HG03196 (cell line): ENCODE measurements around the gene SMIM38.

ENCODE experiments used
- ATAC-seq: cut with Tn5 transposase; IDR thresholded peaks from one replicate; pipeline ENCODE4 v1.9.1; 2021; ENCODE audit not compliant: unreplicated experiment

Gene SMIM38

DNA sequence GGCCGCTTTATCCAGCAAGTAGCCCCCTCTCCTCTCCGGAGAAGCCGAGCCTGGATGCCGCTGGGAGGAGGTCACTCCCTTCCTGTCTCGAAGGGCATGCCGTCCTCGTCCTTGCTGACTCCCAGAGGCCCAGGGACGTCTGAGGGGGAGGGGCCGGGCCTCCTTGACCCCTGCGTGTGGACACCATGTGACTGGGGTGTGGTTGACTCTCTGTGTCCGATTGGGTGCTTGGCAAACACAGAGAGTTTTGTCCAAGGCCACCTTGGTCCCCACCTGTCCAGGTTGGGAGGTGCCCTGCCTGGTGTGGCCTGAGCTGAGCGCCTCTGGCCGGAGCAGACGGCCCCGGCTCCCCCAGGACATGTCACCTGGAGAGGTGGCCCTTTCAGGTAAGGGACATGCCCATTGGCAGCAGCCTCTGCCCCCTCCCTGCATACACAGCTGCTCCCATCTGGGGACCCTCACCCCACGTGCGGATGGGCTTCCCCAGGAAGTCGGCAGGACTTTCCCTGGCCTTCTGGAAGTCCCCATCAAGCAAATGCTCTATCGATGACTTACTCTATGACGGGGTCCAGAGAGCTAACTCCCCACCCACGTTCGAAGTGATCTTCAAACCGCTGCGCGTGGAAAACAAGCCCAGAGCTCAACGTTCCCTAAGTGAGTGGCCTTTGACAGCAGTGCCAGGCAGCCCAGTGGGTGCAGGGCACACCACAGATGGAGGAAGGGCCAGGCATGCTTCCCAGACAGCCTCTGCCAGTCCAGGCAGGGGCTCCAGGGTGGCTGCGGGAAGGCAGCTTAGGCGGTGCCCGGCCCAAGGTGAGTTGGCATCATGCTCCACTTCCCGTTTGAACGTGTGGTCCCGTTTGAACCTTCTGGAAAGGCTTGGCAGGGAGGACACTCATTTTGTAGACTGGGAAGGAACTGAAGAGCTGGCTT lies at the start of gene SMIM38:
TSS of gene SMIM38 (plus strand) at position 634 of the 933 bp plus-strand sequence. CDS start 1,912 bp downstream, outside the sequence.
- no peak for ATAC-seq

DNA sequence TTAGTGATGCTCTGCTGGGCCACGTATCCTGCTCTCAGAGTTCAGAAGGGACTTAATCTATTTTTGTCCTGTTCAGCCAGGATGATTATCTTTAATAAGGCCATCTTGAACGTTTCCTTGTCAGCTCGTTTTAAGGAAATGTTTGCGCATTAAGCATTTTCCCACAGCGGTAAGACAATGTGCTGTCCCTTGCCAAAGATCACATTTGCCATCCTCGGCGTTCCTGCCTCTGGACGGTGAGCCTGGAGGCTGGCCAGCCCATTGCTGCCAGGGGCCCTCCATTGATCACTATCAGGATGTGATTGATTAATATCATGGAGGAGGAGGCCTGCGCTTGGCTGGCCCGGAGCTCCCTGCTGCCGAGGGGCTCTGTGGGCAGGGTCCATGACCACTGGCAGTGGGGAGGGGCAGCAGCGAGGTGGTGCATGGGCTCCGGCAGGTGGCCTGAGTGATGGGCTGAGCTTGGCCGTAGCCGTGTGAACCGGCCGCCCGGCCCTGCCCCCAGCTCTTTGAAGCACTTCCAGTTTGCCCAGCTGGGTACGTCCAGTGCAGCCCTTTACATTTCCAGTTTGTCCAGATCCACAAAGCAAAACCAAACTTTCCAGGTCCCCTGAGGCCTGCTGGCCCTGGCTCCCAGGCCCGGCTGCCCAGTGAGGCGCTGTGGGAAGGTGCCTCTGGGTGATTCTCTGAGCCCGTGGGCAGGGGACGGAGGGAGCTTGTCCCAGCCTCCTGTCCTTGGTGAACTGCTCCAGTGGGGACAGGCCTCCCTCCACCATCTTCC lies 49.5 kb upstream of the SMIM38 start:
- no peak for ATAC-seq

DNA sequence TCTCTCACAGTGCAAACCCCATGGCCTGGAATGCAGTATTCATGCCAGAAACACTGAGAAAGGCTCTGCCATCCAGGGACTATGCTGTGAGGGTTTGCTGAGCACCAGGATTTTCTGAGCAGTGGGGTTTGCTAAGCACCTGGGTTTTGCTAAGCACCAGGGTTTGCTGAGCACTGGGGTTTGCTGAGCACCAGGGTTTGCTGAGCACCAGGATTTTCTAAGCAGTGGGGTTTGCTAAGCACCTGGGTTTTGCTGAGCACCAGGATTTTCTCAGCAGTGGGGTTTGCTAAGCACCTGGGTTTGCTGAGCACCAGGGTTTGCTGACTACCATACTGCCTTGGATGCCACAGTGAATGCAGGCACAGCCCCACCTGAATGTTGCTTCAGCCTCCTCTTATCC lies 48.3 kb upstream of the SMIM38 start:
- no peak for ATAC-seq

GRCh38 chr11:69108030-69108429 lies 47.7 kb upstream of the SMIM38 start:
- no peak for ATAC-seq

DNA sequence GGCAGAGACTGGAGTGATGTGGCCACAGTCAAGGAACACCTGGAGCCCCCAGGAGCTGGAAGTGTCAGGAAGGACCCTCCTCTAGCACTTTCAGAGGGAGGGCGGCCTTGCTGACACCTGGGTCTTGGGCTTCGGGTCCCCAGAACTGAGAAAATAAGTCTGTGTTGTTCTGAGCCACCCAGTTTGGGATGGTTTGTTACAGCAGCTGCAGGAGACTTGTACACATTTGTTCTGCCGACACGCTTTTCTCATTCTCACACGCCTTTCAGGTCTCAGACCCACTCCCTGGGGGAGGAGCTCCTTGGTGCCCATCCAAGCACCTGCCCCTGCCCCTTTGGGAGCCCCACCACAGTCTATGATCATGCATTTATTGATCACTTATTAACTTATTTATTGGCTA lies 47.2 kb upstream of the SMIM38 start:
- ATAC-seq: no peak

DNA sequence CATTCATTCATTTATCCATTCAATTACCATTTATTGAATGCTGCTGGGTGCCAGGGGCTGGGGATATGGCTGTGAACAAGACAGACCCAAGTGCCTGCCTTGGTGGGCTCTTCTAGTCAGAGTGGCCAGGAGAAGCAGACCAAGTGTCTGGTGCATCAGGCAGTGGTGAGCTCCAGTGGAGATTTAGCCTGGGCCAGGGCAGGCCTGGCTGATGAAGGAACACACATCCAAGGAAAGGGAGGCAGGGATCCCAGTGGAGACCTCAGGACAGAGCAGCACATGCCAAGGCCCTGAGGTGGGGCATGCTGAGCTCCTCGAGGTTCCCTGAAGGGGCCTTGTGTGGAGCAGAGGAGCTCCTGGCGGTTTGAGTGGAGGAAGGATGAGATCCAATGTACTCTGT lies 46.6 kb upstream of the SMIM38 start:
- ATAC-seq: no peak

- ATAC-seq: no peak
Observed at GRCh38 chr11:69110451-69110850, 45.3 kb upstream of the SMIM38 start.

GRCh38 chr11:69111624-69112542 lies 43.9 kb upstream of the SMIM38 start:
- no peak for ATAC-seq

- ATAC-seq: no peak
Observed at GRCh38 chr11:69113226-69113625, 42.5 kb upstream of the SMIM38 start.

GRCh38 chr11:69113646-69114340 lies 41.9 kb upstream of the SMIM38 start:
- ATAC-seq: no peak

- ATAC-seq: no peak
Observed at GRCh38 chr11:69114362-69114761, 41.4 kb upstream of the SMIM38 start.

- ATAC-seq: no peak
Observed at GRCh38 chr11:69114811-69115523, 40.8 kb upstream of the SMIM38 start.

- ATAC-seq: no peak
Observed at GRCh38 chr11:69115586-69116560, 39.9 kb upstream of the SMIM38 start.

DNA sequence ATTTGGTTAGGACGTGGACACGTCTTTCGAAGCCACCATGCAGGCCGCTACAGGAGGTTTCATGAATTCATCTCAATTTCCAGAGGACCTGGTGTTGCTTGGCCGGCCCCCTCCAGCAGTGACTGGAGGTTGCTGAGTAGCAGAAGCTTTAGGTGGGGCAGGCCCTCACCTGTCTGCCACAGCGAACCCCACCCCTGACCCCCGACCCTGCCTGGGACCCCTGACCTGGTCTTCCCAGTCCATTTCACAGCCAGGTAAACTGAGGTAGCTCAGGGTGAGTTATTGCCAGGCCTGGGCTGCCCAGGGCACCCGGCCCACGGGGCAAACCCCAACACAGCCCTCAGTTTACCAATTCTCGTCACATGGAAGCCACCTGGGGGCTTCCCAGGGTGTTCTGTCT lies 39.1 kb upstream of the SMIM38 start:
- ATAC-seq: no peak

GRCh38 chr11:69119190-69119589 lies 36.5 kb upstream of the SMIM38 start:
- ATAC-seq: no peak

DNA sequence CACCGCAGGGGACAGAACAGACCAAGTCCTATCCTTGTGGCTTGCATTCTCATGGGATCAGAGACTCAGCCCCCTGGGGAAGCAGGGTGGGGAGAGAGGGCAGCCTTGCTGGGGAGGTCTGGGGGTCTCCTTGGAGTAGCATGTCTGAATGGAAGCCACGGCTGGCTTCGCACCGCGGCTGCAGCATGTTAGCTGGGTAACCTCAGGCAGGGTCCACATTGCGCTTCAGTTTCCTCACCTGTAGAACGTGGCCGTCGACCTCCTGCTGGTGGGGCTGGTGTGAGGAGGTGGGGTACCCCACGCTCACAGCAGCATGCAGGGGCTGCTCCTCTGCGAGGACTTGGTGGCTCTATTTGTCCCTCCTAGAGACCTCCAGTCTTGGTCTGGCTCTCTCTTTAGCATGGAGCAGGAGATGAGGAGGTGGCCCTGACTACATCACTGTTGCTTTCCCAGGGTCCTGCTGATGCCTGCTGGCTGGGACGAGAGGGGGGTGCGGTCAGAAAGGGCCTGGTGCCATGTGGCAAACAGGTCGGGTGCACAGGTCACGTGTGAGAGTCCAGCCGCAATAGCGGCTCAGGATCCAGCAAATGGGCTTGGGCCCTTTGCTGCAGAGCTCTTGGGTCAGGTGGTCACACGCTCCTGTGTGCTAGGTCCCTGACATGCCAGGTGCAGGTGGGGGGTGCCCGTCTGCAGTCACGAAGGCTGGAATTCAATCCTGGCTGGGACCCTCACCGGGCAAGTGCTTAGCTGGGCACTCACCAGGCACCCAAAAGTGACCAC lies 35.4 kb upstream of the SMIM38 start:
- no peak for ATAC-seq

- no peak for ATAC-seq
Observed at GRCh38 chr11:69121021-69121420, 34.7 kb upstream of the SMIM38 start.
